PC-9 (cell line): Measurements from ENCODE around the gene SCARF2. TPM values are rescaled to one million over a fixed set of nuclear protein-coding genes. Genes with fewer than 3 reads are reported as not detected.
"Not testable (repeated sequence)": the region's sequence is repeated elsewhere in the genome, so short reads cannot be mapped to it uniquely, and the experiment has no call there.

Source experiments
- BruUV-seq: library from RNA; stranded (reverse); fragments of 400-500 nt; replicated peaks from 2 replicates; lab custom pipeline; 2021; lab: Mats Ljungman, UMichigan
- CTCF ChIA-PET: fragments of 300-600 bp; sonication (Branson Sonifier 250); formaldehyde crosslinking; loops from one replicate; lab custom pipeline; 2022; ENCODE audit warnings: antibody characterized with exemption; lab: Charles Lee
- POLR2A ChIA-PET: fragments of 300-600 bp; sonication (Branson Sonifier 250); formaldehyde crosslinking; loops from one replicate; lab custom pipeline; 2022; ENCODE audit warnings: antibody characterized with exemption; ENCODE audit not compliant: unreplicated experiment; lab: Charles Lee
- DNase-seq, 2 experiments: peaks; one replicate each; pipeline versions ENCODE4 v3.0.0 to v3.0.0-alpha.2; 2015 to 2022; ENCODE audit warnings: mixed read lengths in 1 of 2
- H2AFZ ChIP-seq: fragments of 200-600 bp; sonication (generic); 2 replicates; pipeline ENCODE4 v1.8.1; 2017; ENCODE audit warnings: antibody characterized with exemption
- H3F3A ChIP-seq: fragments of 200-600 bp; sonication (generic); 2 replicates; pipeline ENCODE4 v1.8.1; 2017; ENCODE audit warnings: antibody characterized with exemption, mild to moderate bottlenecking, low read depth; ENCODE audit not compliant: insufficient read depth
- H3K27ac ChIP-seq: fragments of 200-600 bp; sonication (generic); 2 replicates; pipeline ENCODE4 v1.6.1; 2016; ENCODE audit warnings: mixed run types
- H3K27me3 ChIP-seq: fragments of 200-600 bp; sonication (generic); 2 replicates; pipeline ENCODE4 v1.6.1; 2016; ENCODE audit warnings: low read depth, mixed run types; ENCODE audit not compliant: insufficient read depth
- H3K36me3 ChIP-seq: fragments of 200-600 bp; sonication (generic); 2 replicates; pipeline ENCODE4 v1.6.1; 2016; ENCODE audit warnings: low read depth, mixed run types
- H3K4me1 ChIP-seq: fragments of 200-600 bp; sonication (generic); replicated peaks from 2 replicates; pipeline ENCODE4 v1.6.1; 2016; ENCODE audit warnings: mixed run types; ENCODE audit not compliant: insufficient read depth
- H3K4me2 ChIP-seq: fragments of 200-600 bp; sonication (generic); 2 replicates; pipeline ENCODE4 v1.6.1; 2017; ENCODE audit warnings: mixed run types
- H3K4me3 ChIP-seq: fragments of 200-600 bp; sonication (generic); 2 replicates; pipeline ENCODE4 v1.6.1; 2016; ENCODE audit warnings: mixed run types
- H3K79me2 ChIP-seq: fragments of 200-600 bp; sonication (generic); 2 replicates; pipeline ENCODE4 v1.6.1; 2017; ENCODE audit warnings: low read depth, mixed run types
- H3K9me2 ChIP-seq: fragments of 200-600 bp; sonication (generic); 2 replicates; pipeline ENCODE4 v1.8.1; 2017; ENCODE audit warnings: mild to moderate bottlenecking; ENCODE audit not compliant: insufficient read depth
- H3K9me3 ChIP-seq: fragments of 200-600 bp; sonication (generic); 2 replicates; pipeline ENCODE4 v1.8.1; 2016; ENCODE audit warnings: low read depth; ENCODE audit not compliant: insufficient read depth
- H4K20me1 ChIP-seq: fragments of 200-600 bp; sonication (generic); 2 replicates; pipeline ENCODE4 v1.8.1; 2017; ENCODE audit not compliant: insufficient read depth
- EZH2 ChIP-seq: fragments of 200-600 bp; sonication (generic); IDR thresholded peaks from 2 replicates; pipeline ENCODE4 v1.8.0; 2017; ENCODE audit warnings: antibody characterized with exemption, low read depth
- intact Hi-C: fragments of 100-400 bp; cut with micrococcal nuclease; formaldehyde crosslinking; loops from one replicate; pipeline ENCODE4 v1.10.0; 2022; ENCODE audit not compliant: unreplicated experiment
- total RNA-seq: library from RNA; stranded (reverse); gene quantifications from 2 replicates; pipeline ENCODE4 v1.2.3, GENCODE V29; 2021
- TF ChIP-seq, protein P1 (sequence below): fragments of 200-600 bp; sonication (generic); conservative IDR thresholded peaks from 2 replicates; pipeline ENCODE4 v1.6.1; 2017; ENCODE audit warnings: mixed run types, antibody characterized with exemption, mild to moderate bottlenecking, moderate library complexity

Gene SCARF2
- total RNA-seq, 1 experiment from 2014 or later, result 0.52 TPM

DNA sequence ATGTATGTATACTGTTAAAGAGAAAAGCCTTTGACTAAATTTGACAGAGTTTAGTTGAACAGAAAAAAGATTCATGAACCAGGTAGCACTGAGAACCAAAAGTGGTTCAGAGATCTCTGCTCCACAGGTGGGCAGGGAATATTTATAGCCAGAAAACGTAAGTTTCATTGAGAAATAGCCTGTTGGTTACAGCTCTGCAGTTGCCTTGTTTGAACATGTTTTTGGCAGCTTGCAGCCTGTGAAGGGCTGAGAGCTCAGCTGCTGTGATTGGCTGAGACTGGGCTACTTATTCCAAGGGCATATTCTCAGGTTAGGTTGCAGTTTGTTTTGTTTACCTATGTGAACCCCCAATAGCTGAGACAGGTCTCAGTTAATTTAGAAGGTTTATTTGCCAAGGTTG, 57.1 kb downstream of the SCARF2 start:
- no peak for DNase-seq

DNA sequence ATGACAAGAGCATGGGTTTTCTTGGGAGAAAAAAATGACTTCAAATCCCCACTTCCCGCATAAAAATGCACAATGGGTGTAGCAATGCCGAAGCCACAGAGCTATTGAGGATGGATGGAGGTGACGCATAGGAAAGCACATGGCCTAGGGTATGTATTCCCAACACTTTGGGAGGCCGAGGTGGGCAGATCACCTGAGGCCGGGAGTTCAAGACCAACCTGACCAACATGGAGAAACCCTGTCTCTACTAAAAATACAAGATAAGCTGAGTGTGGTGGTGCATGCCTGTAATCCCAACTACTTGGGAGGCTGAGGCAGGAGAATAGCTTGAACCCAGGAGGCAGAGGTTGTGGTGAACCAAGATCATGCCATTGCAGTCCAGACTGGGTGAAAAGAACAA, 58.9 kb downstream of the SCARF2 start:
- H3K9me2 ChIP-seq, H3K9me3 ChIP-seq, POLR2A ChIA-PET, H2AFZ ChIP-seq, CTCF ChIA-PET, H3K4me1 ChIP-seq, H3K4me3 ChIP-seq, H3K27me3 ChIP-seq, H4K20me1 ChIP-seq, H3K4me2 ChIP-seq, H3F3A ChIP-seq, H3K36me3 ChIP-seq, BruUV-seq, DNase-seq, H3K79me2 ChIP-seq, intact Hi-C loops, H3K27ac ChIP-seq: not testable (repeated sequence)

More for the DNA sequence above, 57.1 kb downstream of the SCARF2 start:
- H3K27me3 ChIP-seq, result peaks cover 11% of the 10 kb centered on the region; the same call in 1 of the 2 replicates
- H3K4me1 ChIP-seq, result no peaks in the 10 kb centered on the region
- H2AFZ ChIP-seq, result no peak overlapping the region
- TF ChIP-seq EZH2, result no peak
- TF ChIP-seq, protein P1, sequence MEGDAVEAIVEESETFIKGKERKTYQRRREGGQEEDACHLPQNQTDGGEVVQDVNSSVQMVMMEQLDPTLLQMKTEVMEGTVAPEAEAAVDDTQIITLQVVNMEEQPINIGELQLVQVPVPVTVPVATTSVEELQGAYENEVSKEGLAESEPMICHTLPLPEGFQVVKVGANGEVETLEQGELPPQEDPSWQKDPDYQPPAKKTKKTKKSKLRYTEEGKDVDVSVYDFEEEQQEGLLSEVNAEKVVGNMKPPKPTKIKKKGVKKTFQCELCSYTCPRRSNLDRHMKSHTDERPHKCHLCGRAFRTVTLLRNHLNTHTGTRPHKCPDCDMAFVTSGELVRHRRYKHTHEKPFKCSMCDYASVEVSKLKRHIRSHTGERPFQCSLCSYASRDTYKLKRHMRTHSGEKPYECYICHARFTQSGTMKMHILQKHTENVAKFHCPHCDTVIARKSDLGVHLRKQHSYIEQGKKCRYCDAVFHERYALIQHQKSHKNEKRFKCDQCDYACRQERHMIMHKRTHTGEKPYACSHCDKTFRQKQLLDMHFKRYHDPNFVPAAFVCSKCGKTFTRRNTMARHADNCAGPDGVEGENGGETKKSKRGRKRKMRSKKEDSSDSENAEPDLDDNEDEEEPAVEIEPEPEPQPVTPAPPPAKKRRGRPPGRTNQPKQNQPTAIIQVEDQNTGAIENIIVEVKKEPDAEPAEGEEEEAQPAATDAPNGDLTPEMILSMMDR, result no peak
- H4K20me1 ChIP-seq, result no peaks in the 10 kb centered on the region
- intact Hi-C loops, result no loop called here
- no peak overlapping the region for H3K27ac ChIP-seq
- ChIA-PET CTCF (interaction anchor here (0.5 kb wide), 1 partner anchor 68 kb away, joined by 3 read pairs; no protein-coding TSS in a partner anchor), POLR2A (no interaction called here)
- no peak overlapping the region for H3K4me2 ChIP-seq
- no peak overlapping the region for H3K4me3 ChIP-seq
- H3K9me3 ChIP-seq, result no peaks in the 10 kb centered on the region
- H3F3A ChIP-seq, result no peaks in the 10 kb centered on the region
- H3K9me2 ChIP-seq, result no peaks in the 10 kb centered on the region
- no peaks in the 10 kb centered on the region for H3K36me3 ChIP-seq
- BruUV-seq, result no TSS peak
- no peaks in the 10 kb centered on the region for H3K79me2 ChIP-seq

DNA sequence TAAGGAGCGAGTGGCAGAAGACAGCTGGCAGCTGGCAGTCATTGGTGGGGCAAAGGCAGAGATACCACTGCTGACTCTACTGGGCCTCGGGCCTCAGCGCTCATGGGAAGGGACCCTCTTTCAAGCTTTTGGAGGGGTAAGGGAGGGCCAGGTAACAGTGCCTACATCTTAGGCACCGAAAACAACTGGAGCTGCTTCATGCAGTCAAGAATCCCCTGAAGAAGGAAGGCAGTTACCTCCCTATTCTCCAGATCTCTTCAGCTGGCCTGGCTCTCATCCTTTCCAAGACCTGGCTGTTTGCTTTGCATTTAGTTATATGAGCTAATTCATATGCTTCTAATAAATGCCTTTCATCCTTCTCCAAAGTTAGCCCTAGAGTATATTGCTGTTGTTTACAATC, 59.5 kb downstream of the SCARF2 start:
- Histone ChIP-seq H3K9me2 (no peaks in the 10 kb centered on the region), H3K4me2 (no peak overlapping the region), H3K27me3 (no peaks in the 10 kb centered on the region), H3K79me2 (no peaks in the 10 kb centered on the region), H3K4me3 (no peak overlapping the region), H2AFZ (no peak overlapping the region), H3K9me3 (no peaks in the 10 kb centered on the region), H3K27ac (no peak overlapping the region), H3F3A (no peaks in the 10 kb centered on the region), H3K36me3 (no peaks in the 10 kb centered on the region), H4K20me1 (no peaks in the 10 kb centered on the region), H3K4me1 (no peaks in the 10 kb centered on the region)
- CTCF ChIA-PET, result no interaction called here
- POLR2A ChIA-PET, result no interaction called here
- intact Hi-C loops, result no loop called here
- no peak for TF ChIP-seq EZH2
- TF ChIP-seq, protein P1, result no peak
- no peak for DNase-seq
- no TSS peak for BruUV-seq

DNA sequence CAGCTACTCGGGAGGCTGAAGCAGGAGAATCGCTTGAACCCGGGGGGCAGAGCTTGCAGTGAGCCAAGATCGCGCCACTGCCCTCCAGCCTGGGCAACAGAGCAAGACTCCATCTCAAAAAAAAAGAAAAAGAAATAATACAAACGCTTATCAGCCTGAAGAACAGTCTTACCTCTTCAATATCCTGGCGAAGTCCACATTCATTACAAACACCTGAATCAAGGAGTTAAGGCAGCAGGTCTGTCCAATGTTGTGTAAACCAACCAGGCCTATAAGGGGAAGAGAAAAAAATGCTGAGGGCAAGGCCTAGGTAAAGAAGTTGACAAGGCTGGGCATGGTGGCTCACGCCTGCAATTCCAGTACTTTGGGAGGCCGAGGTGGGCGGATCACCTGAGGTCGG, 60.6 kb downstream of the SCARF2 start:
- H3K4me2 ChIP-seq, H3K4me3 ChIP-seq, BruUV-seq, H3F3A ChIP-seq, H4K20me1 ChIP-seq, intact Hi-C loops, H3K79me2 ChIP-seq, H3K27ac ChIP-seq, CTCF ChIA-PET, DNase-seq, H3K27me3 ChIP-seq, H3K9me2 ChIP-seq, H3K36me3 ChIP-seq, H2AFZ ChIP-seq, H3K9me3 ChIP-seq, H3K4me1 ChIP-seq, POLR2A ChIA-PET: not testable (repeated sequence)

DNA sequence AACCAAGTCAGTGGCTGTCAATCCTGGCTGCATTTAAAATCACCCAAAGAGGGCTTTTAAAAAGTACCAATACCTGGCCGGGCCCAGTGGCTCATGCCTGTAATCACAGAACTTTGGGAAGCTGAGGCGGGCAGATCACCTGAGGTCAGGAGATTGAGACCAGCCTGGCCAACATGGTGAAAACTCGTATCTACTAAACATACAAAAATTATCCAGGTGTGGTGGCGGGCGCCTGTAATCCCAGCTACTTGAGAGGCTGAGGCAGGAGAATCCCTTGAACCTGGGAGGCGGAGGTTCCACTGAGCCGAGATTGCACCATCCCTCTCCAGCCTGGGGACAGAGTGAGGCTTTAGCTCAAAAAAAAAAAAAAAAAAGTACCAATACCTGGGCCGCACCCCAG, 61.3 kb downstream of the SCARF2 start:
- H3K79me2 ChIP-seq, BruUV-seq, CTCF ChIA-PET, H3K36me3 ChIP-seq, H3K9me2 ChIP-seq, H3K9me3 ChIP-seq, H3K27me3 ChIP-seq, DNase-seq, H4K20me1 ChIP-seq, POLR2A ChIA-PET, H3K4me3 ChIP-seq, H3K4me2 ChIP-seq, H3F3A ChIP-seq, intact Hi-C loops, H3K27ac ChIP-seq, H3K4me1 ChIP-seq, H2AFZ ChIP-seq: not testable (repeated sequence)
